DOHH2 (cell line): Measurements from ENCODE around the gene RAB17.

Source experiments
- H3F3A ChIP-seq: fragments of 200-600 bp; sonication (generic), shearing (Covaris generic); 2 replicates; pipeline ENCODE4 v1.6.0; 2016; ENCODE audit warnings: antibody characterized with exemption, mild to moderate bottlenecking; ENCODE audit not compliant: control insufficient read depth, insufficient read depth
- H3K27ac ChIP-seq: fragments of 200-600 bp; sonication (generic); 2 replicates; pipeline ENCODE4 v1.5.1; 2014; ENCODE audit warnings: low read depth, mild to moderate bottlenecking, low read length, moderate library complexity
- H3K27me3 ChIP-seq: fragments of 200-600 bp; sonication (generic); 2 replicates; pipeline ENCODE4 v1.6.1; 2014; ENCODE audit warnings: mild to moderate bottlenecking, low read length, mixed read lengths; ENCODE audit not compliant: control insufficient read depth
- H3K36me3 ChIP-seq: fragments of 200-600 bp; sonication (generic); 2 replicates; pipeline ENCODE4 v1.6.1; 2014; ENCODE audit warnings: mild to moderate bottlenecking, low read length, moderate library complexity, mixed read lengths; ENCODE audit not compliant: control insufficient read depth
- H3K4me1 ChIP-seq: fragments of 200-600 bp; sonication (generic); 2 replicates; pipeline ENCODE4 v1.6.1; 2014; ENCODE audit warnings: mild to moderate bottlenecking, low read length, mixed read lengths; ENCODE audit not compliant: control insufficient read depth
- H3K4me2 ChIP-seq: fragments of 200-600 bp; sonication (generic); 2 replicates; pipeline ENCODE4 v1.6.0; 2014; ENCODE audit warnings: mild to moderate bottlenecking, low read length, moderate library complexity
- H3K4me3 ChIP-seq: fragments of 200-600 bp; sonication (generic); 2 replicates; pipeline ENCODE4 v1.5.1; 2014; ENCODE audit warnings: mild to moderate bottlenecking, low read length, mixed read lengths
- H3K79me2 ChIP-seq: fragments of 200-600 bp; sonication (generic); 2 replicates; pipeline ENCODE4 v1.6.1; 2014; ENCODE audit warnings: mild to moderate bottlenecking, low read length, mixed read lengths; ENCODE audit not compliant: control insufficient read depth
- H3K9me2 ChIP-seq: fragments of 200-600 bp; sonication (generic); replicated peaks from 2 replicates; pipeline ENCODE4 v1.6.1; 2014; ENCODE audit warnings: mild to moderate bottlenecking, low read length, mixed read lengths; ENCODE audit not compliant: control insufficient read depth
- H3K9me3 ChIP-seq: fragments of 200-600 bp; sonication (generic); 2 replicates; pipeline ENCODE4 v1.6.1; 2014; ENCODE audit warnings: antibody characterized with exemption, low read length, mixed read lengths; ENCODE audit not compliant: control insufficient read depth, insufficient read depth
- H4K20me1 ChIP-seq: fragments of 200-600 bp; sonication (generic); 2 replicates; pipeline ENCODE4 v1.6.0; 2014; ENCODE audit warnings: low read depth, mild to moderate bottlenecking, antibody characterized with exemption, low read length, moderate library complexity; ENCODE audit not compliant: control insufficient read depth, insufficient read depth
- CTCF ChIP-seq: fragments of 200-600 bp; sonication (generic); IDR thresholded peaks from one replicate; pipeline ENCODE4 v1.5.1; 2014; ENCODE audit warnings: antibody characterized with exemption, mild to moderate bottlenecking, low read depth, low read length; ENCODE audit not compliant: poor library complexity, severe bottlenecking
- EZH2phosphoT487 ChIP-seq: fragments of 200-600 bp; sonication (generic); IDR thresholded peaks from 2 replicates; pipeline ENCODE4 v1.6.1; 2017; ENCODE audit warnings: borderline replicate concordance, mild to moderate bottlenecking, antibody characterized with exemption, low read length, moderate library complexity, mixed read lengths

The RAB17 gene

GRCh38 chr2:237585590-237586221, 4.8 kb downstream of the RAB17 start:
- Histone ChIP-seq H3K27me3 (peaks cover 27% of the 10 kb centered on the region), H3K36me3 (no peaks in the 10 kb centered on the region), H3F3A (no peaks in the 10 kb centered on the region), H3K4me1 (no peaks in the 10 kb centered on the region), H3K27ac (no peak overlapping the region), H3K4me3 (no peak overlapping the region), H4K20me1 (no peaks in the 10 kb centered on the region), H3K9me3 (no peaks in the 10 kb centered on the region), H3K4me2 (no peak overlapping the region), H3K79me2 (no peaks in the 10 kb centered on the region), H3K9me2 (no peaks in the 10 kb centered on the region)
- TF ChIP-seq CTCF (no peak), EZH2phosphoT487 (no peak)

DNA sequence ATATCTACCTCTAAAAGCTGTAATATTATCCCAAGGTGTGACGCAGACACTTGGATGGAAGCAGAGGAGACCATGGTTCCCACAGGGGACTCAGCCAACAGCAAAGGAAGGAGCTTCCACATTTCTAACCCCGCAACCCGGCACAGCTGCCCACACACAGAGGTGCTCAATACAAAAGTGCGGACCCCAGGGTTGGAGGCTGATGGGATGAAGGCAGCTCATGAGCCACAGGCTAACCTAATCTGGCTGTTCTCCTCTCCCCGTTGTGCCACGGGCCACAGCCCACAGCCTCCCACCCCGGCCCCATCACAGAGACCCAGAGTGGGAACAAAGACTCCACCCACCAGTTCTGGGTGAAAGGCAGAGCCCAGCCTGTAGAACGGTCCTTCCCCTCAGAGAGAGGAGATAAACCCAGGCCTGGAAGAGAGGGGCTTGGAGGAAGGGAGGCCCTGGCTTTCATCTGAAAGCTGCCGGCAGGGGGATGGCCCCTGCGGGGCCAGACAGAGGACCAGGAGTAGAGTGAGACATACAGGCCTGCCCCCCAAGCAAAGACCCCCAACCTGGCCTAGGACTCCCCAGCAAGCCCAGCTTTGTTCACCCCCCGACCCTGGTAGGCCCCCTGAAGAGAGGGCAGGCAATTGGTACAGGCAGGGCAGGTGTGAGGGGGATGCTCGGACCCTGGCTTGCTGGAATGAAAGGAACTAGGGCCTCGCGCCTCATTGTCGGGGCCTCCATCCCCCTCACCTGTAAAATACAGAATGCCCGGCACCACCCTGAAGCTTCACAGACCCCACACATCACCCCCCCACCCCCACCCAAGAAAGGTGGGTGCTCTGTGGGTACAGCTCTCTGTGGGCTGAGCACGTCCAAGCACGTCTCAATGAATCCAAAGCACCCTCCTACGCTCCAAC, 6.9 kb downstream of the RAB17 start:
- no peaks in the 10 kb centered on the region for H4K20me1 ChIP-seq
- no peak overlapping the region for H3K4me2 ChIP-seq

More for the DNA sequence above, 6.9 kb downstream of the RAB17 start:
- Histone ChIP-seq H3K79me2 (no peaks in the 10 kb centered on the region), H3K9me3 (no peaks in the 10 kb centered on the region), H3K4me3 (no peak overlapping the region), H3K9me2 (no peaks in the 10 kb centered on the region), H3K36me3 (no peaks in the 10 kb centered on the region), H3F3A (no peaks in the 10 kb centered on the region), H3K27me3 (peaks cover 27% of the 10 kb centered on the region), H3K4me1 (no peaks in the 10 kb centered on the region), H3K27ac (no peak overlapping the region)
- TF ChIP-seq EZH2phosphoT487 (no peak), CTCF (no peak)
